Mucosa of descending colon (tissue), 3 donors: ENCODE data around the gene UPF3A. TPM values are rescaled to one million over a fixed set of nuclear protein-coding genes. Genes with fewer than 3 reads are reported as not detected.

Experiments
- ATAC-seq: fragments of 200-7000 bp; cut with Tn5 transposase; one replicate; pipeline ENCODE4 v1.9.1; 2020; ENCODE audit warnings: mild to moderate bottlenecking, moderate library complexity
- DNase-seq, 3 donors: peaks; one replicate each; pipeline ENCODE4 v3.0.0-alpha.2; 2020
- H3K36me3 ChIP-seq: fragments of 200-600 bp; one replicate; pipeline ENCODE4 v1.8.0; 2021; ENCODE audit warnings: low read depth, mild to moderate bottlenecking
- H3K4me1 ChIP-seq: fragments of 200-600 bp; one replicate; pipeline ENCODE4 v1.8.0; 2021; ENCODE audit warnings: low read depth, mild to moderate bottlenecking
- H3K4me3 ChIP-seq: fragments of 200-600 bp; one replicate; pipeline ENCODE4 v1.8.0; 2021; ENCODE audit warnings: mild to moderate bottlenecking
- H3K9me3 ChIP-seq: fragments of 200-600 bp; one replicate; pipeline ENCODE4 v1.8.0; 2021; ENCODE audit warnings: mild to moderate bottlenecking
- intact Hi-C, 2 donors: fragments of 100-400 bp; cut with DNase I in 1 of 2; cut with micrococcal nuclease in 1 of 2; formaldehyde crosslinking; loops; one replicate each; pipeline versions ENCODE4 v1.11.0 to v1.11.1; 2022; cut with DNase I, micrococcal nuclease
- total RNA-seq, 3 donors: library from RNA; stranded (reverse); fragmentation: NEBNext Ultra II Directional in 2 of 3; extraction: Animal tissue kit (Norgen Biotek cat#: 25700) in 2 of 3; gene quantifications; one replicate each; pipeline versions ENCODE4 v1.2.1 to v1.2.4, GENCODE V29; 2021 to 2023
- TF ChIP-seq, protein P1 (sequence below): fragments of 200-600 bp; IDR thresholded peaks from one replicate; pipeline ENCODE4 v1.8.0; 2022; ENCODE audit warnings: antibody characterized with exemption, mild to moderate bottlenecking
- donor health status: DM: no; HTN: no; CAD: no; lungs with moderate emphysema.
- donor health status: DM: no; HTN: no; CAD: no.
- donor health status: DM: no; HTN: yes; CAD: no.

UPF3A gene
- total RNA-seq, 3 donors from 2014 or later, result 35.6 to 41.6 (median 41.0) TPM

GRCh38 chr13:114236227-114236626, 45.2 kb upstream of the UPF3A start:
- Histone ChIP-seq H3K4me3 (no peak overlapping the region), H3K9me3 (no peaks in the 10 kb centered on the region), H3K36me3 (no peaks in the 10 kb centered on the region), H3K4me1 (no peaks in the 10 kb centered on the region)
- TF ChIP-seq, protein P1, sequence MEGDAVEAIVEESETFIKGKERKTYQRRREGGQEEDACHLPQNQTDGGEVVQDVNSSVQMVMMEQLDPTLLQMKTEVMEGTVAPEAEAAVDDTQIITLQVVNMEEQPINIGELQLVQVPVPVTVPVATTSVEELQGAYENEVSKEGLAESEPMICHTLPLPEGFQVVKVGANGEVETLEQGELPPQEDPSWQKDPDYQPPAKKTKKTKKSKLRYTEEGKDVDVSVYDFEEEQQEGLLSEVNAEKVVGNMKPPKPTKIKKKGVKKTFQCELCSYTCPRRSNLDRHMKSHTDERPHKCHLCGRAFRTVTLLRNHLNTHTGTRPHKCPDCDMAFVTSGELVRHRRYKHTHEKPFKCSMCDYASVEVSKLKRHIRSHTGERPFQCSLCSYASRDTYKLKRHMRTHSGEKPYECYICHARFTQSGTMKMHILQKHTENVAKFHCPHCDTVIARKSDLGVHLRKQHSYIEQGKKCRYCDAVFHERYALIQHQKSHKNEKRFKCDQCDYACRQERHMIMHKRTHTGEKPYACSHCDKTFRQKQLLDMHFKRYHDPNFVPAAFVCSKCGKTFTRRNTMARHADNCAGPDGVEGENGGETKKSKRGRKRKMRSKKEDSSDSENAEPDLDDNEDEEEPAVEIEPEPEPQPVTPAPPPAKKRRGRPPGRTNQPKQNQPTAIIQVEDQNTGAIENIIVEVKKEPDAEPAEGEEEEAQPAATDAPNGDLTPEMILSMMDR, result no peak
- intact Hi-C loops, result no loop called here
- ATAC-seq (no peak), DNase-seq (no peak)

DNA sequence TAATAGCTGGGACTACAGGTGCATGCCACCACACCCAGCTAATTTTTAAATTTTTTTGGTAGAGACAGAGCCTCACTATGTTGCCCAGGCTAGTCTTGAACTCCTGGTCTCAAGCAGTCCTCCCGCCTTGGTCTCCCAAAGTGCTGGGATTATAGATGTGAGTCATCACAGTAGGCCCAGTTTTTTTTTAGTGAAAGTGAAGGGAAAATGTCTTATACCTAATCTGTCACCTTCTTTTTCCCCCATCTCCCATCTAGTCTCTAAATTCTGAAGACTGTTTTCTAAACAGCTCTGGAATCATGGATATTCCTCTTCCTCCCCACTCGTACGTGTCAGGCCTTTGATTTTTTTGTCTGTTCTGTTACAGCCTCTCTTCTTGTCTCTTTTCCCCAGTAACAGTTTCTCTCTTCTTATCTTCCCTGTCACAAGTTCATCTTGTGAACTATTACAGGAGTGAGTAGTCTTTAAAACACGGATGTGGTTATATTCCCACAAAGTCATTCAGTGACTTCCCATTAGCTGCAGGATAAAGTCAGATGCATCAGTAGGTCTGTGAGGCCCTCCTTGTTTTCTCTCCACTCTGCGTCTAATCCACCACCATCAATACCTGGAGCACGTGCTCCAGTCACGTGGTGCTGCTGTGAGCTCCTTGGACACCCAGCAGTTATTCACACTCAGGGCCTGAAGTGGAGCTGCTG, 43.8 kb upstream of the UPF3A start:
- TF ChIP-seq, protein P1, result no peak
- Histone ChIP-seq H3K4me3 (no peak overlapping the region), H3K4me1 (no peaks in the 10 kb centered on the region), H3K9me3 (no peaks in the 10 kb centered on the region), H3K36me3 (peaks cover 13% of the 10 kb centered on the region)
- no peak for DNase-seq
- intact Hi-C loops, result no loop called here
- no peak for ATAC-seq

DNA sequence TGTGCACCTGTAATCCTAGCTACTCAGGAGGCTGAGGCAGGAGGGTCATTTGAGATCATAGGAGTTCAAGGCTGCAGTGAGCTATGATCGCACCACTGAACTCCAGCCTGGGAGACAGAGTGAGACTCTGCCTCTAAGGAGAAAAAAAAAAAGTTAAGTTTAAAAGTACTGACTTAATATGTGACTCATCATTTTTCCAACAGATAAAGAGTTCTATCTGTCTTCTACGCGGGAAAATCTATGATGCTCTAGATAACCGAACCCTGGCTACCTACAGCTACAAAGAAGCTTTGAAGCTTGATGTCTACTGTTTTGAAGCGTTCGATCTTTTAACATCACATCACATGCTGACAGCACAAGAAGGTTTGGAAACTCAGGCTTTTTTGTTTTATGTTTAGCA, 39.5 kb upstream of the UPF3A start:
- peaks cover 18% of the 10 kb centered on the region for H3K36me3 ChIP-seq
- intact Hi-C loops, result no loop called here
- TF ChIP-seq, protein P1, result no peak

GRCh38 chr13:114243971-114244370, 37.4 kb upstream of the UPF3A start:
- DNase-seq (no peak), ATAC-seq (no peak)
- no peak overlapping the region for H3K4me3 ChIP-seq
- H3K9me3 ChIP-seq, result no peaks in the 10 kb centered on the region
- intact Hi-C loops, result no loop called here
- no peaks in the 10 kb centered on the region for H3K4me1 ChIP-seq
- TF ChIP-seq, protein P1, result no peak
- H3K36me3 ChIP-seq, result peaks cover 18% of the 10 kb centered on the region

More for the DNA sequence above, 39.5 kb upstream of the UPF3A start:
- ATAC-seq (no peak), DNase-seq (no peak)
- no peak overlapping the region for H3K4me3 ChIP-seq
- no peaks in the 10 kb centered on the region for H3K4me1 ChIP-seq
- no peaks in the 10 kb centered on the region for H3K9me3 ChIP-seq

DNA sequence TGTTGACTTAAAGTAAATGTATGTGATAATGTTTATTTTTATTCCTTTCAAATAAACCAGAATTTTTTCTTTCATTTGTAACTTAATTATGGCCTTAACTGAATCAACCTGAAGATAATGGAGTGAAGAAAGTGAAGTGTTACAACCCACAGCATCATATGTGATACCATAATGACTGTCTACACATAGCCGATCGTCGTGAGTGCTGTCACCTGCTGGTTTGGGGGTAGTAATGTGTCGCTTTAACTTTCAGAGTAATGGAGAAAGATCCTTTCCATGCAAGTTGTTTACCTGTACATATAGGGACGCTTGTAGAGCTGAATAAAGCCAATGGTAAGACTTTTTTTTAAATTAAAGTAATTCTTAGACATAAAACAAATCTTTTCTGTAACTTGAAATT, 36.8 kb upstream of the UPF3A start:
- Histone ChIP-seq H3K4me1 (no peaks in the 10 kb centered on the region), H3K4me3 (no peak overlapping the region), H3K36me3 (peaks cover 18% of the 10 kb centered on the region), H3K9me3 (no peaks in the 10 kb centered on the region)
- ATAC-seq, result no peak
- DNase-seq, result no peak
- TF ChIP-seq, protein P1, result no peak
- intact Hi-C loops, result no loop called here
